ENCODE results near the gene ADAMTS2. TPM values are rescaled to one million over a fixed set of nuclear protein-coding genes. Genes with fewer than 3 reads are reported as not detected.

The ADAMTS2 gene
- total RNA-seq, 1 donor from 2014 or later = 0.29 TPM

- H3K4me3 ChIP-seq (ENCODE audit: low read depth, low read length) = no peak overlapping the region
- TF ChIP-seq CTCF (conservative IDR thresholded peaks at IDR 0.05; ENCODE audit: low read depth, low read length) = no peak
- DNase-seq (ENCODE audit: low read depth) = no peak
Observed at GRCh38 chr5:179186801-179187200, 158.5 kb downstream of the ADAMTS2 start.

GRCh38 chr5:179185941-179186411 is 159.3 kb downstream of the ADAMTS2 start:
- DNase-seq (ENCODE audit: low read depth) = no peak
- no peak for TF ChIP-seq CTCF (conservative IDR thresholded peaks at IDR 0.05; ENCODE audit: low read depth, low read length)
- H3K4me3 ChIP-seq (ENCODE audit: low read depth, low read length) = no peak overlapping the region

- no peak for TF ChIP-seq CTCF (conservative IDR thresholded peaks at IDR 0.05; ENCODE audit: low read depth, low read length)
- no peak for DNase-seq (ENCODE audit: low read depth)
- no peak overlapping the region for H3K4me3 ChIP-seq (ENCODE audit: low read depth, low read length)
Observed at GRCh38 chr5:179185256-179185940, 159.9 kb downstream of the ADAMTS2 start.

- TF ChIP-seq CTCF (conservative IDR thresholded peaks at IDR 0.05; ENCODE audit: low read depth, low read length) = no peak
- no peak for DNase-seq (ENCODE audit: low read depth)
- no peak overlapping the region for H3K4me3 ChIP-seq (ENCODE audit: low read depth, low read length)
Observed at GRCh38 chr5:179184521-179185050, 160.7 kb downstream of the ADAMTS2 start.

GRCh38 chr5:179183481-179183880 is 161.8 kb downstream of the ADAMTS2 start:
- no peak overlapping the region for H3K4me3 ChIP-seq (ENCODE audit: low read depth, low read length)
- no peak for DNase-seq (ENCODE audit: low read depth)
- TF ChIP-seq CTCF (conservative IDR thresholded peaks at IDR 0.05; ENCODE audit: low read depth, low read length) = no peak

- H3K4me3 ChIP-seq (ENCODE audit: low read depth, low read length) = no peak overlapping the region
- no peak for TF ChIP-seq CTCF (conservative IDR thresholded peaks at IDR 0.05; ENCODE audit: low read depth, low read length)
- no peak for DNase-seq (ENCODE audit: low read depth)
Observed at GRCh38 chr5:179182601-179183000, 162.7 kb downstream of the ADAMTS2 start.

GRCh38 chr5:179181988-179182387 is 163.3 kb downstream of the ADAMTS2 start:
- no peak for TF ChIP-seq CTCF (conservative IDR thresholded peaks at IDR 0.05; ENCODE audit: low read depth, low read length)

More at GRCh38 chr5:179181988-179182387, 163.3 kb downstream of the ADAMTS2 start:
- no peak for DNase-seq (ENCODE audit: low read depth)
- H3K4me3 ChIP-seq (ENCODE audit: low read depth, low read length) = no peak overlapping the region

Measured in epithelial cell of proximal tubule (primary cell).